T-helper 22 cell (primary cell): ENCODE data around the gene IRF2BP2.

Experiments
- DNase-seq: peaks from one replicate; pipeline ENCODE4 v3.0.0-alpha.2; 2020; ENCODE audit warnings: low read depth

IRF2BP2 gene

GRCh38 chr1:234556245-234556943, 53.6 kb downstream of the IRF2BP2 start:
- no peak for DNase-seq

- DNase-seq = no peak
Observed at GRCh38 chr1:234555390-234556024, 54.5 kb downstream of the IRF2BP2 start.

- DNase-seq = no peak
Observed at GRCh38 chr1:234554698-234555311, 55.2 kb downstream of the IRF2BP2 start.
